Brain microvascular endothelial cell (primary cell): ENCODE results near the gene RELT.
A peak's percentile ranks its signal among the peaks of the same experiment; 100 is the strongest.

ENCODE experiments used
- DNase-seq: peaks from one replicate; pipeline ENCODE4 v3.0.0-alpha.2; 2020
- H3K27ac ChIP-seq: fragments of 250-450 bp; sonication (Bioruptor Pico); 2 replicates; pipeline ENCODE4 v1.5.1; 2020; ENCODE audit warnings: mild to moderate bottlenecking, moderate library complexity
- H3K27me3 ChIP-seq: fragments of 250-450 bp; sonication (Bioruptor Pico); replicated peaks from 2 replicates; pipeline ENCODE4 v1.5.1; 2020; ENCODE audit warnings: mild to moderate bottlenecking
- H3K36me3 ChIP-seq: fragments of 250-450 bp; sonication (Bioruptor Pico); replicated peaks from 2 replicates; pipeline ENCODE4 v1.5.1; 2020; ENCODE audit warnings: mild to moderate bottlenecking
- H3K4me3 ChIP-seq: 2 replicates; pipeline ENCODE4 v1.5.1; 2011; ENCODE audit warnings: low read depth, mild to moderate bottlenecking, control low read depth, low read length, moderate library complexity
- CTCF ChIP-seq: IDR thresholded peaks from 2 replicates; pipeline ENCODE4 v1.5.1; 2011; ENCODE audit warnings: low read depth, mild to moderate bottlenecking, moderate library complexity, low read length, control low read depth, inconsistent platforms; ENCODE audit errors: missing control alignments
- in situ Hi-C: cut with HindIII; loops from 2 replicates; pipeline ENCODE4 v1.10.0; 2017; ENCODE audit warnings: low sequenced_read_pairs, low pct_ligation_motif_present

Gene RELT

GRCh38 chr11:73333173-73333572 is 43.0 kb upstream of the RELT start:
- in situ Hi-C loops: no loop called here
- TF ChIP-seq CTCF: no peak
- Histone ChIP-seq H3K36me3 (no peaks in the 10 kb centered on the region), H3K27ac (peak overlapping the region; percentile 71), H3K27me3 (no peaks in the 10 kb centered on the region), H3K4me3 (no peak overlapping the region)
- no peak for DNase-seq

- H3K36me3 ChIP-seq: no peaks in the 10 kb centered on the region
- H3K27ac ChIP-seq: peak overlapping the region; percentile 71
- no peak for DNase-seq
- H3K27me3 ChIP-seq: no peaks in the 10 kb centered on the region
- no peak for TF ChIP-seq CTCF
- in situ Hi-C loops: no loop called here
- no peak overlapping the region for H3K4me3 ChIP-seq
Measured at GRCh38 chr11:73333640-73334383, 42.4 kb upstream of the RELT start.

- peak overlapping the region; percentile 1 for H3K4me3 ChIP-seq
- peak; percentile 6 for TF ChIP-seq CTCF
- H3K36me3 ChIP-seq: no peaks in the 10 kb centered on the region
- peak overlapping the region; percentile 71 for H3K27ac ChIP-seq
- DNase-seq: peak; percentile 84
- in situ Hi-C loops: no loop called here
- no peaks in the 10 kb centered on the region for H3K27me3 ChIP-seq
Measured at GRCh38 chr11:73334384-73335203, 41.6 kb upstream of the RELT start.

GRCh38 chr11:73335204-73335923 is 40.8 kb upstream of the RELT start:
- H3K4me3 ChIP-seq: no peak overlapping the region
- peak; percentile 99 for TF ChIP-seq CTCF
- no peaks in the 10 kb centered on the region for H3K27me3 ChIP-seq
- no peaks in the 10 kb centered on the region for H3K36me3 ChIP-seq
- in situ Hi-C loops: no loop called here
- peak; percentile 78 for DNase-seq
- H3K27ac ChIP-seq: peak overlapping the region; percentile 71

GRCh38 chr11:73337846-73338245 is 38.4 kb upstream of the RELT start:
- in situ Hi-C loops: no loop called here
- no peak for DNase-seq
- TF ChIP-seq CTCF: no peak
- Histone ChIP-seq H3K27me3 (no peaks in the 10 kb centered on the region), H3K27ac (no peak overlapping the region), H3K4me3 (no peak overlapping the region), H3K36me3 (no peaks in the 10 kb centered on the region)
